Measurements from ENCODE around the gene ZNF28. TPM values are rescaled to one million over a fixed set of nuclear protein-coding genes. Genes with fewer than 3 reads are reported as not detected.
"Not testable (repeated sequence)": the region's sequence is repeated elsewhere in the genome, so short reads cannot be mapped to it uniquely, and the experiment has no call there.

Gene ZNF28
- total RNA-seq, 1 experiment from 2014 or later = 24.0 TPM

DNA sequence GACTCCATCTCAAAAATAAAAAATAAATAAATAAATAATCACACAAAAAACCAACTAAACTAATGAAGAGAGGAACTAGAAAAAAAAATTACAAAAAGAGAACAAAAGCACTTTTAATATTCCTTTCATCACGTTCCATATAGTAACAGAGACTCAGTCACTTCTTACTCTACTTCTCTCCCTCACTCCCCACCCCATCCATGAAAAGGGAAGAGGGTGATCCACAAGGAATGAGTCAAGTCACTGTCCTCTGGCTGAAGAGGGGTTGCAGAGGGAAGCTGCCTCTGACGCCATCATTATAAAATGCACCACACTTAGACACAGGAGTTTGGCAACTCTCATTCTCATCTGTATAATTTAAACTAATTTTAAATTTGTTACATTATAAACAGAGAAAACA is 38.6 kb downstream of the ZNF28 start:
- DNase-seq (ENCODE audit: extremely low read depth, low read depth) = not testable (repeated sequence)

DNA sequence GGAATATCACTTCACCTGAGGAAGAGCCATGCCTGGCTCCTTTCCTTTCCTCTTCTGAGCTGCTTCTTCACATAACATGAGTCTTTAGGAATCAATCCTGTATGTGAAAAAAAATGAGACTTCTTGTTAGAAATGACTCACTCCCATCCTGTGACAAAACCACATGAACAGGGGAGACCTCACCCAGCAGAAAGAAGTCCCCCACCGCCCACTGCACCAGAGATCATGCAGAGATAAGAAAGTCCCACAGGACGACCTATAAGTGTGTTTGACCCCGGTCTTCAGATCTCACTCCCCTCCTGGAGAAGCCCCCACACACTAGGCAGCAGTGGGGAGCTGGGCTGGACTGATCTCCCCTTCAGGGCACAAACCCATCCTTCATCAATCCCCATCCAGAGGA is 42.6 kb downstream of the ZNF28 start:
- no peak for DNase-seq (ENCODE audit: extremely low read depth, low read depth)

DNA sequence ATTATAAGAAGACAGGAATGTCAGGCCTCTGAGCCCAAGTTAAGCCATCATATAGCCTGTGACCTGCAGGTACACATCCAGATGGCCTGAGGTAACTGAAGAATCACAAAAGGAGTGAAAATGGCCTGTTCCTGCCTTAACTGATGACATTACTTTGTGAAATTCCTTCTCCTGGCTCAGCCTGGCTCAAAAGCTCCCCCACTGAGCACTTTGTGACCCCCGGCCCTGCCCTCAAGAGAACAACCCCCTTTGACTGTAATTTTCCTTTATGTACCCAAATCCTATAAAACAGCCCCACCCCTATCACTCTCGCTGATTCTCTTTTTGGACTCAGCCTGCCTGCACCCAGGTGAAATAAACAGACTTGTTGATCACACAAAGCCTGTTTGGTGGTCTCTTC is 65.0 kb downstream of the ZNF28 start:
- not testable (repeated sequence) for DNase-seq (ENCODE audit: extremely low read depth, low read depth)

DNA sequence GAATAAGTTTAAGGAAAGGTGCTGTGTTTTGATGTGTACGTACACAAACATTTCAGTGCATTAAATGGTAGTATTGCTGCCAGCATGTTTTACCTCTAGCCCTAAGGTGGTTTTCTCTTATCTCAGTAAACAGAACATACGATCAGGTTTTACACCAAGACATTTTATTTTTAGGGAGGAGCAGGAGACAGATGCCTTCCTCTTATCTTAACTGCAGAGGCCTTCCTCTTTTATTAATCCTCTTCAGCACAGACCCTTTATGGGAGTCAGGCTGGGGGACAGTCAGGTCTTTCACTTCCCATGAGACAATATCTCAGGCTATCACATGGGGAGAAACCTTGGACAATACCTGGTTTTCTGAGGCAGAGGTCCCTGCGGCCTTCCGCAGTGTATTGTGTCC is 71.7 kb downstream of the ZNF28 start:
- DNase-seq (ENCODE audit: extremely low read depth, low read depth) = no peak

DNA sequence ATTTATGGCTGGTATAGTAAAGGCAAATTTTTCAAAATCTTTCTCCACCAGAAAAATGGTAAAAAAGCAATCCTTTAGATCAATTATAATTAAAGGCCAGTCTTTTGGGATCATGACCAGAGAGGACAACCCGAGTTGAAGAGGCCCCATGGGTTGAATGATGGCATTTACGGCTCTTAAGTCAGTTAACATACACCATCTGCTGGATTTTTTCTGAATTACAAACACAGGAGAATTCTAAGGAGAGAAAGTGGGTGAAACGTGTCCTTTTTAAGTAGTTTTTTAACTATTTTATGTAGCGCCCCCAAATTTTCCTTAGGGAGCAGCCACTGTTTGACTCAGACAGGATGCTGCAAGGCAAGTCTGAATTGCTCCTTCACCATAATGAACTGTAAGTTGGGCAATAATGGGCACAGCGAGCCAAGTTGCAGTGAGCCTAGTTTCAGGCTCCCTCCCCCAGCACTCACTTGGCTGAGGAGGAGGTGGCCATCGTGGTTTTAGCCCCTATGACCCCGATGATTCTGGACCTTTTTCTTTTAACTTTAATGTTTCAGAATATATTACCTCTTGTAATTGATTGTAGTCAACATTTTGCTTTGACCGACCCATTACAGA is 73.0 kb downstream of the ZNF28 start:
- DNase-seq (ENCODE audit: extremely low read depth, low read depth) = peak; percentile 12

Other genes starting within 250 kb of the ZNF28 start
- 30.9 and 34.6 TPM in 2 replicates for gene ZNF83, start 183.3 kb downstream of the ZNF28 start, total RNA-seq (2014; rRNA removed; shearing (Covaris generic))
- 8.2 and 10.5 TPM in 2 replicates for gene ZNF611, start 86.6 kb downstream of the ZNF28 start, total RNA-seq (2014; rRNA removed; shearing (Covaris generic))
- 5.7 and 7.9 TPM in 2 replicates for gene ZNF600, start 34.8 kb downstream of the ZNF28 start, total RNA-seq (2014; rRNA removed; shearing (Covaris generic))
- gene ZNF468, start 36.0 kb upstream of the ZNF28 start, total RNA-seq (2014; rRNA removed; shearing (Covaris generic)) = 31.3 and 32.8 TPM in 2 replicates
- gene ZNF320, start 76.0 kb upstream of the ZNF28 start, total RNA-seq (2014; rRNA removed; shearing (Covaris generic)) = 2.3 and 4.8 TPM in 2 replicates
- 3.4 and 4.1 TPM in 2 replicates for gene ZNF888, start 101.8 kb upstream of the ZNF28 start, total RNA-seq (2014; rRNA removed; shearing (Covaris generic))
- gene ZNF816, start 141.2 kb upstream of the ZNF28 start, total RNA-seq (2014; rRNA removed; shearing (Covaris generic)) = 5.1 and 6.9 TPM in 2 replicates
- not detected in 2 replicates for gene ERVV-1, start 192.3 kb upstream of the ZNF28 start, total RNA-seq (2014; rRNA removed; shearing (Covaris generic))
- gene ERVV-2, start 223.1 kb upstream of the ZNF28 start, total RNA-seq (2014; rRNA removed; shearing (Covaris generic)) = not detected in 2 replicates

Measured in NCI-H460 (cell line).